Keratinocyte (primary cell): ENCODE data around the gene RFTN1. TPM values are rescaled to one million over a fixed set of nuclear protein-coding genes. Genes with fewer than 3 reads are reported as not detected.

Experiments used
- DNase-seq: peaks from one replicate; pipeline ENCODE4 v3.0.0-alpha.2; 2011; ENCODE audit warnings: low read depth, missing footprints, low spot score
- FAIRE-seq: peaks from 2 replicates; lab custom pipeline; 2011; peaks lifted over from hg19 to GRCh38; lab: Jason Lieb, UNC
- H2AFZ ChIP-seq: 2 replicates; pipeline ENCODE4 v1.6.0; 2012; ENCODE audit warnings: low read length, control low read depth, inconsistent platforms; ENCODE audit not compliant: control insufficient read depth
- H3K27ac ChIP-seq: 2 replicates; pipeline ENCODE4 v1.5.1; 2011; ENCODE audit warnings: low read length; ENCODE audit not compliant: control insufficient read depth, insufficient read depth
- H3K27me3 ChIP-seq: 3 replicates; pipeline ENCODE4 v1.6.0; 2011; ENCODE audit warnings: low read length; ENCODE audit not compliant: control insufficient read depth, insufficient read depth; ENCODE audit errors: extremely low read depth
- H3K36me3 ChIP-seq, 2 experiments: 2 replicates in 1 of 2; 3 replicates in 1 of 2; pipeline ENCODE4 v1.5.1; 2011; ENCODE audit warnings: low read length in 2 of 2, mild to moderate bottlenecking in 1 of 2; ENCODE audit not compliant: control insufficient read depth in 2 of 2, insufficient read depth in 2 of 2; ENCODE audit errors: extremely low read depth in 1 of 2
- H3K4me1 ChIP-seq: 3 replicates; pipeline ENCODE4 v1.5.1; 2011; ENCODE audit warnings: low read length; ENCODE audit not compliant: control insufficient read depth, insufficient read depth; ENCODE audit errors: extremely low read depth
- H3K4me2 ChIP-seq: 3 replicates; pipeline ENCODE4 v1.6.0; 2011; ENCODE audit warnings: low read depth, low read length; ENCODE audit not compliant: control insufficient read depth, insufficient read depth; ENCODE audit errors: extremely low read depth
- H3K4me3 ChIP-seq, 3 experiments: fragments of 200-600 bp in 1 of 3; sonication (generic) in 1 of 3; 2 replicates in 2 of 3; 3 replicates in 1 of 3; pipeline ENCODE4 v1.5.1; 2011 to 2016; ENCODE audit warnings: low read length in 3 of 3, mild to moderate bottlenecking in 3 of 3, control low read depth in 2 of 3, inconsistent platforms in 1 of 3, low read depth in 1 of 3, mixed read lengths in 1 of 3, mixed run types in 1 of 3, moderate library complexity in 1 of 3; ENCODE audit not compliant: control insufficient read depth in 2 of 3, insufficient read depth in 2 of 3; ENCODE audit errors: extremely low read depth in 1 of 3
- H3K79me2 ChIP-seq: 2 replicates; pipeline ENCODE4 v1.6.0; 2012; ENCODE audit warnings: low read length; ENCODE audit not compliant: control insufficient read depth, insufficient read depth
- H3K9ac ChIP-seq: 3 replicates; pipeline ENCODE4 v1.6.0; 2011; ENCODE audit warnings: low read length; ENCODE audit not compliant: control insufficient read depth, insufficient read depth; ENCODE audit errors: extremely low read depth
- H3K9me1 ChIP-seq: 3 replicates; pipeline ENCODE4 v1.6.0; 2011; ENCODE audit warnings: low read length; ENCODE audit not compliant: control insufficient read depth, insufficient read depth; ENCODE audit errors: extremely low read depth
- H3K9me3 ChIP-seq: 2 replicates; pipeline ENCODE4 v1.5.1; 2012; ENCODE audit warnings: low read depth, low read length; ENCODE audit not compliant: control insufficient read depth
- H4K20me1 ChIP-seq: 3 replicates; pipeline ENCODE4 v1.6.0; 2011; ENCODE audit warnings: low read length; ENCODE audit not compliant: control insufficient read depth, insufficient read depth; ENCODE audit errors: extremely low read depth
- CTCF ChIP-seq, 3 experiments: IDR thresholded peaks in 1 of 3; conservative IDR thresholded peaks in 1 of 3; optimal IDR thresholded peaks in 1 of 3; 2 replicates in 2 of 3; 3 replicates in 1 of 3; pipeline versions ENCODE3 to v1.5.1; 2011; ENCODE audit warnings: low read length in 3 of 3, mild to moderate bottlenecking in 3 of 3, moderate library complexity in 2 of 3, control low read depth in 1 of 3, inconsistent platforms in 1 of 3; ENCODE audit not compliant: insufficient read depth in 2 of 3; ENCODE audit errors: extremely low read depth in 1 of 3
- EZH2 ChIP-seq: IDR thresholded peaks from one replicate; pipeline ENCODE4 v1.6.1; 2012; ENCODE audit warnings: inconsistent platforms, mild to moderate bottlenecking, low read length, moderate library complexity
- dilution Hi-C: fragments of 300-500 bp; cut with MboI; formaldehyde crosslinking; loops from one replicate; pipeline ENCODE4 v1.7.0; 2020; ENCODE audit warnings: low sequenced_read_pairs; ENCODE audit not compliant: extremely low pct_ligation_motif_present
- polyA plus RNA-seq, 5 experiments: library from polyadenylated mRNA; depleted of rRNA in 3 of 5; stranded (reverse) in 3 of 5; stranded (forward) in 1 of 5; unstranded in 1 of 5; fragments of >200 nt; gene quantifications; 1 replicate in 1 of 5; 2 replicates in 3 of 5; 3 replicates in 1 of 5; pipeline versions ENCODE4 v1.2.1 to v1.2.3, GENCODE V29; 2011 to 2012; ENCODE audit warnings: missing spikeins in 2 of 5, low read depth in 1 of 5, low replicate concordance in 1 of 5

RFTN1 gene
- polyA plus RNA-seq, 1 donor (not counting 4 experiments of a cell fraction or from before 2014, with no cell fraction given) = 18.0 TPM

GRCh38 chr3:16297997-16298885, 215.3 kb downstream of the RFTN1 start:
- Histone ChIP-seq H3K79me2 (no peaks in the 10 kb centered on the region), H3K4me1 (no peaks in the 10 kb centered on the region), H2AFZ (no peak overlapping the region), H3K9me3 (no peaks in the 10 kb centered on the region), H3K36me3 (peaks cover 9 to 18% of the 10 kb centered on the region in 2 experiments), H3K27me3 (no peaks in the 10 kb centered on the region), H3K4me3 (no peak overlapping the region), H3K4me2 (no peak overlapping the region), H3K9ac (no peak overlapping the region), H4K20me1 (no peaks in the 10 kb centered on the region), H3K27ac (no peak overlapping the region), H3K9me1 (no peaks in the 10 kb centered on the region)
- dilution Hi-C loops = no loop called here
- no peak for TF ChIP-seq EZH2
- no peak for TF ChIP-seq CTCF (optimal IDR thresholded peaks at IDR 0.05 in 1 of 3, IDR thresholded peaks at IDR 0.05 in 1 of 3, conservative IDR thresholded peaks at IDR 0.05 in 1 of 3; ENCODE audit: extremely low read depth in 1 of 3, insufficient read depth in 2 of 3, low read length in 3 of 3)
- DNase-seq (no peak), FAIRE-seq (no peak)

DNA sequence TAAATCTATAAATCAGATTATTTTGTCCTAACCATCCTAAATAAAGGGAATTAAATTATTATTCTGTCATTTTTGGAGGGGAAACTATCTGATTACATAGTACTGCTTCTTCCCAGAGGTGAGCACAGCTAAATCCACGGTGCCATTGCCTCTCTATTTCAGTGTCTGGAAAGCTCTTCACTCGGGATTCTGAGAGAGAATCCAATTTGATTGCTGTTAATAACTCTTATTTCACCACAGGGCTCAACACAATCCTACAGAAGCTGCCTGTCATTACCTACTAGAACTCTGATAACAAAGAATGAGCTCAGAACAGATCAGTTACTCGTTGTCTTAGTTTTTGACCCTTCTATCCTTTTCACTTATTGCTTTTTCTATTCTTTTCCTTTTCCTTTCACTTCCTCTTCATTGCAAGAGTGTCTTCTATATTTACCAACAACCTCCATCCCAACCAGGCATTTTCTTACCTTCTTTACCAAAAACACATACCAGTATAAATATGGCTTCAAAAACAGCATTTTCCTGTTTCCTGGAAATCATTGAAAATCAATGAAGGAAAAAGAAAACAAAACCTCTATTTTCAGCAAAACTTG, 218.1 kb downstream of the RFTN1 start:
- Histone ChIP-seq H3K79me2 (no peaks in the 10 kb centered on the region), H3K36me3 (peaks cover 2 to 10% of the 10 kb centered on the region in 2 experiments), H2AFZ (no peak overlapping the region), H3K9ac (no peak overlapping the region), H3K4me1 (no peaks in the 10 kb centered on the region), H3K4me3 (no peak overlapping the region), H3K9me1 (no peaks in the 10 kb centered on the region), H3K4me2 (no peak overlapping the region), H3K9me3 (no peaks in the 10 kb centered on the region), H3K27ac (no peak overlapping the region), H4K20me1 (no peaks in the 10 kb centered on the region), H3K27me3 (no peaks in the 10 kb centered on the region)
- TF ChIP-seq EZH2 = no peak
- TF ChIP-seq CTCF (optimal IDR thresholded peaks at IDR 0.05 in 1 of 3, IDR thresholded peaks at IDR 0.05 in 1 of 3, conservative IDR thresholded peaks at IDR 0.05 in 1 of 3; ENCODE audit: extremely low read depth in 1 of 3, insufficient read depth in 2 of 3, low read length in 3 of 3) = no peak
- DNase-seq (no peak), FAIRE-seq (no peak)
- dilution Hi-C loops = no loop called here
